SW480 (cell line): ENCODE measurements around the gene SETBP1.

Experiments
- DNase-seq: peaks from one replicate; pipeline ENCODE4 v3.0.0-alpha.2; 2016; ENCODE audit warnings: low spot score

SETBP1 gene

GRCh38 chr18:44680273-44681075, at the start of gene SETBP1:
TSS of gene SETBP1 (plus strand) at chr18:44680888. CDS start at chr18:44701347, 20,459 bp downstream.
- peak; percentile 40 for DNase-seq

DNA sequence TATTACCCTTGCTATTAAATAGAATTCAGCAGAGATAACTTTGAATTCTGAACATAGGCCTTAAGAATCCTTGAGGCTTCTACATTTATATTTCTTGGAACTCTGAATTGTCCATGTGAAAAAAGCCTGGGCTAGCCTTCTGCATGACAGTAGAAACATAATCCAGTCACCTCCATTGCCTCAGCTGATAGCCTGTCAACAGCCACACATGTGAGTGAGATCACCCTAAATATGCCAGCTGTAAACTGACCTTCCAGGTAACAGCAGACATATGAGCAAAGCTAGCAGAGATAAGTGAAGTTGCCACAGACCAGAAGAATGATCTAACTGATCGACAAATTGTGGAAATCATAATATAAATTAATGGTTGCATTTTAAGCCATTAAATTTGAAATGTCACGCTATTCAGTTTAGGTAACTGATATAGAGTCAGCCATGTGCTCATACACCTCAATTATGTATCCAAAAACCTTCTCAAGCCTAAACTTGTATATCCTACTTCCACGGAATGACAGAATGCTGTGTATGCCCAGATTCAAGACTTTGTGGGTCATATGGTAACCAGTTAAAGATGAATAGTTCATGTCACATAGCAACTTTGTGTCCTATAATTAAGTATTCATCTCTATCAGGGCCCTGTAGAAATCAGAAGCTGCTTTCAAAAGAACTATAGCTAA, 48.1 kb upstream of the SETBP1 start:
- no peak for DNase-seq

GRCh38 chr18:44635546-44635945, 45.1 kb upstream of the SETBP1 start:
- no peak for DNase-seq

DNA sequence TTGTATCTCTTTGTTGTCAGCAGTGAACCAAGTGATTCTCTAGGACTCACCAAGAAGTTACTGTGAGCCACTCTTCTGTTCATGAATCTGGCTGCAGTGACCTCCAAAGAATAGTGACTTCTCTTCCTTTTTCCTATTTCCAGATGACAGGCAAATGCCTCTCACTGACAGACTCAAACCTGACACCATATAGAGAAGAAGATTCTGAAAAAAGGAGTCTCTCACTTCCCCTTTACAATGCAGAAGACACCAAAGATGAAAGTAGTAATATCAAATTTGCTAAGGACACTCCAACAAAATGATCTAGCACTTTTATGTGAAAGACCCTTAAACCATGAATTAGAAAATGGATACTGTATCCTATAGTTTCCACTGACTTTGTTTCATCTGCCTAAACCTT, 44.4 kb upstream of the SETBP1 start:
- DNase-seq = no peak

- peak; percentile 48 for DNase-seq
Observed at GRCh38 chr18:44637210-44638033, 43.3 kb upstream of the SETBP1 start.

DNA sequence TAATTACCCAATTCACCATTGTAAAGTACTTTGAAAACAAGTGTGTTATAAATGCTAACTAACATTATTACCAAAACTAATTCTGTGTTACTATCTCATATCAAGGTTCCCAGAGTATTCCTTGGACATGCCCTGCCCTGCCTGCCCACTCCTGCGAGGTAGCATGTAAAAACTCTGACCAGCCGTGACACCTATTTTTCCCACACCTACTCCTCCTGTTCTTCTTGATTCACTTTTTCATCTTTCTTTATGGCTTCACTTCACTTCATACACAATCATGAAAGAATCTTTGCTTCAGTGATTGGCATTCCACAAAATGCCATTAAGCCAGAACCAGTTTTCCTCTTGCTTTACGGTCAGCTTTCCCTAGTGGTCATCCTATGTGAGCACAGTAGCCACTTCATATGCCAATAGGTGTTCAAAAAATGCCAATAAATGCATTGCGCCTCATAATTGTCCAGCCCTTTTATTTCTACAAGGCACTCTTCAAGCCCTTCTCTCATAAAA, 42.6 kb upstream of the SETBP1 start:
- no peak for DNase-seq

- DNase-seq = no peak
Observed at GRCh38 chr18:44638811-44639210, 41.9 kb upstream of the SETBP1 start.

DNA sequence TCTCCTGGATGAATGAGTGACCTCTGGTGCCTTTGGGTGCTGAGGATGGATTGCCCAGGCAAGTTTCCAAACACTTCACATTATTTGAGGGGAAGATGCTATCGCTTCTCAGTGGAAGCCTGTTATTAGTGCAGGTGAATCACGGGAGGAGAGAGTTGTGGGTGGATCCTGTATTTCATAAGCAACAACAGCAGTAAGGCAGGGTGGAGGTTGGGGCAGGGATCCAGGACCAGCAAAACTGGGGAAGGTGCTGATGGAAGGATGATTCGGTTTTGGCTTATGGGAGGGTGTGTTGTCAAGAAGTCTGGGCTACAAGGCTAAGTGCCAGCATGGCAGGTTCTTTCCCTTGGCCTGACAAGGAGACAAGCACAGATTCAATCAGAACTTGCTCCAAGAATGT, 37.7 kb upstream of the SETBP1 start:
- DNase-seq = no peak

DNA sequence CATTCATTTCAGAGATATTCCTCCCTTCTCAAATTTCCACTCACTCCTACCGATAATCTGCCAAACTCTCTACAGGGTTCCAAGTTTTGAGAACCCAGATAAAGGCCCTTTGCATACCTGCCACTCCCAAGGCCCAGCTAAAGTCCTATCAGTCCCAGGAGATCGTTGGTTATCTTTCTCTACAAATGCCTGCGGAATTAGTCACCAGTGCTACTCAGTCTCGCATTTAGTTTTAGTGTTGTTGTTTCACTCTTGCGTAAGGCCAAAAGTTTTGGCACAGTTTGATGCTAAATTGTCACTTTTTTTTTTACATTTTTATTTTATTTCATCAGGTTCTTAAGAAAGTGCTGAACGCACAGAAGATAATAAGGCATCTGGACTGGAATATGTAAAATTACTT, 29.2 kb upstream of the SETBP1 start:
- DNase-seq = no peak

GRCh38 chr18:44651918-44652572, 28.6 kb upstream of the SETBP1 start:
- DNase-seq = no peak

DNA sequence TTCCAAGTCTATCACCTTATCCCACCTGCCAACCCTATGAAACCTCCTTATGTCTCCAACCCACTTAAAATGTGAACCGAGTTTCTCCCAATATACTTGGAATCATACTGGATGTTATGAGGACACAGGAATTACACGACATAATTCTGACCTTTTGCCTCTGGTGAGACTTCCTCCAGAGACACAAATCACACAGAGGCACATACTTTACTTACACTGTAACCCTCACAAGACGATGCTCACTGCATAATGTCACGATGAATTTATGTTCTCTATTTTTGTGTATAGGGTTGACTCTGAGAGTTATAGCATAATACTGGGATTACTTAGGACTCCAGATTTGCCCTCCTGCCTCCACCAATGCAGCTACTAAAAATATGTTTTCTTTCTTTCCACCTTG, 28.0 kb upstream of the SETBP1 start:
- no peak for DNase-seq

DNA sequence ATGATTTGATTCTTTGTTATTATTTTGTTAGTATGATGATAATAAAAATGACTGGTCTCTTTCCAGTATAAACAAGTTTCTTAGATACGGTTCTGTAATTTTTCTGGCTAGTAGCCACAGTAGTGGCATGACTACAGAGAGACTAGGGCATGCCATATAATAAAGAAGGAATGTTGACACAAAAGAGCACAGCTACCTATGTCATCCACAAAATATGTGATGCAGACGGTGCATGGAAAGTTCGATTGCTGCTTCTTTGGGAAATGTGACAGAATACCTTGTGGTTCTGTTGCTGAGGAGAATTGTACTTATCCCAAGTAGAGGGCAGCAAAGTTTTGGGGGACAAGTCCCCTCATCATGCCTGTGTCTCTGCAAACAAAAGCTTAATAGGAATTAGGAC, 26.1 kb upstream of the SETBP1 start:
- no peak for DNase-seq

DNA sequence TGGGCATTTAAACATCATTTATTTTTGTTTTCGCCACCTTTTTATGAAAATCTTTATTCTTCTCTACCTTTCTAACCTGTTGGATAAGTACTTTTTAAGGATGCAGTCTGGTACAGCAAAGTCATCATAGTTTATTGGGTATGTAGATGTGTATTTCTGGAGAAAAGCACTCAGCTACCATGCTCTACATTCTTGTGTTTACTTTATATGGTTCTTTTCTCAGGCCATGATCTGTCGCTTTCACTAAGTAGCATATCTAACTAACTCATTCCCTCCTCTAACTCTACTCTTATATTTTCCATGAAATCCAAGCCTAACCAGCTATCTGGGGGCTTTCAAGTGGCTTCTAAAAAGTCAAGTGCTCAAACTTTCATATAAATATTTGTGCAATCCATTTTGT, 25.3 kb upstream of the SETBP1 start:
- DNase-seq = no peak

DNA sequence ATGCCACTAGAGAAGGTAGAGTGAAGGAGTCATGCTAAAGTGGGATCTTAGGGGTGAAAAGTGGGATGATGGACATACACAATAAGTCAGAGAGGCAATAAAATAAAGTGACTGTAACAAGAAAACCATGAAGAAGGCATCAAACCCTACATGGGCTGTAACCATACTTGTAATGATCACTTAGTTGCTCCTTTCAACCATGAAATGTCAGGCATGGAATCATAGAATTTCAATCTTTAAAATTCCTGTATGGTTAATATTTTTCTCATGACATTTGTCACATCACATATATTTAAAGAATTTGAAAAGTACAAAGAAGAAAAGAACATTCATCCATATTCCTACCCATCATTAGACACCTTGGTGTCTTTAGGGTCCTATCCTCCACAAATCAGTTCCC, 20.9 kb upstream of the SETBP1 start:
- no peak for DNase-seq

- DNase-seq = no peak
Observed at GRCh38 chr18:44668270-44668975, 12.3 kb upstream of the SETBP1 start.

DNA sequence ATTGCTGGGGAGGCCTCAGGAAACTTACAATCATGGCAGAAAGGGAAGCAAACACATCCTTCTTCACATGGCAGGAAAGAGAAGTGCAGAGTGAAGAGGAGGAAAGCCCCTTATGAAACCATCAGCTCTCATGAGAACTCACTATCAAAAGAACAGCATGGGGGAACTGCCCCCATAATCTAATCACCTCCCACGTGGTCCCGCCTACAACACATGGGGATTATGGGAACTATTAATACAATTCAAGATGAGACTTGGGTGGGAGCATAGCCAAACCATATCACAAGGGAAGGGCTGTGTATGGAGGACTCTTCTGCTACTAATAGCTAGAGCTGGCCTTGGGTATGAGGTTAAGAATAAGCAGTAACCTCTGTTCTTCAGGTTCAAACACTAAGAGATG, 8.8 kb upstream of the SETBP1 start:
- DNase-seq = no peak

GRCh38 chr18:44672506-44672905, 8.2 kb upstream of the SETBP1 start:
- DNase-seq = no peak

DNA sequence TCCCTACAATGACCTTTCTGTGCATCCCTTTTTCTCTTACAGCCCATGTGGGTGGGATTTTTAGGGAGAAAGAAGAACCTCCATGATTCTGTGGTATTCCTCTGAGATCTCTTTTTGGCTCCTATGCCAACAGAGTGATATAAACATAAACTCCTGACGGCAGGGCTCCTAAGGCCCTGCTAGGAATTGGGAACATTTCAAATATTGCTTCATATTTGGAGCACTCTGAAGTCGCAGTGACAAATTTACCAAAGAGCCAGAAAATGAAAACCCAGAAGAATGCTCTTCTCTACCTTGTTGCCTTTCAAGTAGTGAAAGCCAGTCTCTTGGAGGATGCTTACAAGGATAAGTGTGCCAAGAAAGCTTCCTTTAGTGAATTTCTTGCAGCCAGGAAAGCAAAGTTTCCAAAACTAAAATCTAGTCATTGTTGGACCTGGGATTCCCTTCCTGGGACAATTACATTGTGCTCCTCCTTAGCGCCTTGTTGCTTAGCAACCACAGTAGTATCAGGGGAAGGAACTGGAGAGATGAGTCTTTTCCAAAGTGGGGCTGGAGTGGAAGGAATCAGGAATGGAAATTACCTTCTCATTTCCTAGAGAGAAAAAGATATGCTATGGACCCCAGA, 7.3 kb upstream of the SETBP1 start:
- no peak for DNase-seq

DNA sequence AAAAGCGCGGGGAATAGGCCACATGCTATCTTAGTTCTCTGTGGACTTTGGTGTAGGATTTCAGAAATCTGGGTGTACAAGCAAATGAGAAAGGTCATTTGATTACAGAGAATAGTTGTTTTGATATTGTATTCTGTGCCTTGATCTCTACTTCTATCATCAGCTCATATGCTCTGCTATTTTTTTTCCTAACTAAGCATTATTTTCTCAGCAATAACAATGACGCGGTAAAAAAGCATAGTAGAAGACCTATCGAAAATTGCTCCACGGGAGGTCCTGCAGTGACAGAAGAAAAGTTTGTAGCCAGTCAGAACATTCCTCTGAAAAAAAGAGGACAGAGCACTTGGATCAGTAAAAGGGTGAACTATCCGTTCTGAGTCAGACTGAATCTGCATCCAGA, 2.8 kb upstream of the SETBP1 start:
- no peak for DNase-seq

DNA sequence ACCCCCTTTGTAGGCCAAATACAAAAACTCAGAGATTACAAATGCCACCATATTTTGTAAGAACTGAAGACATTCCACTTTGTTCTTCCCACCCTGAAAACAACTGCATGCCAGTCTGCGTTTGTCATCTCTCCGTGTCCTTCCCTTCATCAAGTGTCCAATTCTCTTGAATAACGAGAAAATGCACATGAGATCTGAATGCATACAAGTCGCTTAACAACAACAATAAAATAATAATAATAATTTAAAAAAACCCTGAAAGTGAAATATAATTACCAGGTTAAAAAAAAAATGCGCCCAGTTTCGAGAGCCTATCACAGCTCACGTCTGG, 2.0 kb upstream of the SETBP1 start:
- no peak for DNase-seq
